ENCODE measurements around the gene SLC22A12.

Gene SLC22A12

GRCh38 chr11:64590763-64591221 lies at the start of gene SLC22A12:
TSS of gene SLC22A12 (plus strand) at chr11:64591220. CDS start at chr11:64591557, 337 bp downstream.
- no peak within 1 kb of the TSS for H2AFZ ChIP-seq (ENCODE audit: low read length)
- no peak within 1 kb of the TSS for H3K9ac ChIP-seq (ENCODE audit: low read length)
- DNase-seq = no peak
- TF ChIP-seq EZH2phosphoT487 (IDR thresholded peaks at IDR 0.05; ENCODE audit: low read length) (no peak), CTCF (IDR thresholded peaks at IDR 0.05; ENCODE audit: low read length) (no peak), EZH2 (optimal IDR thresholded peaks at IDR 0.05; ENCODE audit: low read depth, low read length) (no peak)
- peaks cover 84% of the 10 kb centered on the region for H3K27me3 ChIP-seq (replicated peaks; ENCODE audit: insufficient read depth, low read length)
- H3K36me3 ChIP-seq (replicated peaks; ENCODE audit: insufficient read depth, low read length) = no peaks in the 10 kb centered on the region
- H3K4me2 ChIP-seq (ENCODE audit: low read depth, low read length) = no peak within 1 kb of the TSS
- no peaks in the 10 kb centered on the region for H3K9me3 ChIP-seq (replicated peaks; ENCODE audit: insufficient read depth, low read length)
- H4K20me1 ChIP-seq (ENCODE audit: insufficient read depth, low read length) = no peaks in the 10 kb centered on the region
- no peaks in the 10 kb centered on the region for H3F3A ChIP-seq (ENCODE audit: insufficient read depth, low read length)
- H3K4me1 ChIP-seq (ENCODE audit: low read length) = no peaks in the 10 kb centered on the region
- H3K4me3 ChIP-seq (ENCODE audit: low read length) = no peak within 1 kb of the TSS
- no peaks in the 10 kb centered on the region for H3K9me2 ChIP-seq (replicated peaks; ENCODE audit: insufficient read depth, low read length)
- no peak within 1 kb of the TSS for H3K27ac ChIP-seq (ENCODE audit: low read length)
- H3K79me2 ChIP-seq (ENCODE audit: low read length) = no peaks in the 10 kb centered on the region

GRCh38 chr11:64542172-64543125 lies 48.6 kb upstream of the SLC22A12 start:
- no peak overlapping the region for H2AFZ ChIP-seq (ENCODE audit: low read length)
- H4K20me1 ChIP-seq (ENCODE audit: insufficient read depth, low read length) = no peaks in the 10 kb centered on the region
- H3K4me3 ChIP-seq (ENCODE audit: low read length) = no peak overlapping the region
- DNase-seq = no peak
- no peak overlapping the region for H3K4me2 ChIP-seq (ENCODE audit: low read depth, low read length)
- no peaks in the 10 kb centered on the region for H3K4me1 ChIP-seq (ENCODE audit: low read length)
- H3K79me2 ChIP-seq (ENCODE audit: low read length) = no peaks in the 10 kb centered on the region
- H3K27me3 ChIP-seq (replicated peaks; ENCODE audit: insufficient read depth, low read length) = peaks cover 99% of the 10 kb centered on the region
- H3K9ac ChIP-seq (ENCODE audit: low read length) = no peak overlapping the region
- H3K9me2 ChIP-seq (replicated peaks; ENCODE audit: insufficient read depth, low read length) = no peaks in the 10 kb centered on the region
- H3K9me3 ChIP-seq (replicated peaks; ENCODE audit: insufficient read depth, low read length) = no peaks in the 10 kb centered on the region
- no peak for TF ChIP-seq EZH2 (optimal IDR thresholded peaks at IDR 0.05; ENCODE audit: low read depth, low read length)
- no peak for TF ChIP-seq EZH2phosphoT487 (IDR thresholded peaks at IDR 0.05; ENCODE audit: low read length)
- no peak for TF ChIP-seq CTCF (IDR thresholded peaks at IDR 0.05; ENCODE audit: low read length)
- H3K36me3 ChIP-seq (replicated peaks; ENCODE audit: insufficient read depth, low read length) = no peaks in the 10 kb centered on the region
- no peaks in the 10 kb centered on the region for H3F3A ChIP-seq (ENCODE audit: insufficient read depth, low read length)
- no peak overlapping the region for H3K27ac ChIP-seq (ENCODE audit: low read length)

- DNase-seq = no peak
- no peaks in the 10 kb centered on the region for H4K20me1 ChIP-seq (ENCODE audit: insufficient read depth, low read length)
- no peaks in the 10 kb centered on the region for H3F3A ChIP-seq (ENCODE audit: insufficient read depth, low read length)
- H3K27me3 ChIP-seq (replicated peaks; ENCODE audit: insufficient read depth, low read length) = peaks cover 99% of the 10 kb centered on the region
- H3K9me3 ChIP-seq (replicated peaks; ENCODE audit: insufficient read depth, low read length) = no peaks in the 10 kb centered on the region
- H3K4me1 ChIP-seq (ENCODE audit: low read length) = no peaks in the 10 kb centered on the region
- H3K79me2 ChIP-seq (ENCODE audit: low read length) = no peaks in the 10 kb centered on the region
- no peak overlapping the region for H3K4me2 ChIP-seq (ENCODE audit: low read depth, low read length)
- no peak overlapping the region for H3K27ac ChIP-seq (ENCODE audit: low read length)
- no peaks in the 10 kb centered on the region for H3K9me2 ChIP-seq (replicated peaks; ENCODE audit: insufficient read depth, low read length)
- TF ChIP-seq EZH2 (optimal IDR thresholded peaks at IDR 0.05; ENCODE audit: low read depth, low read length) (no peak), EZH2phosphoT487 (IDR thresholded peaks at IDR 0.05; ENCODE audit: low read length) (no peak), CTCF (IDR thresholded peaks at IDR 0.05; ENCODE audit: low read length) (no peak)
- no peak overlapping the region for H2AFZ ChIP-seq (ENCODE audit: low read length)
- H3K9ac ChIP-seq (ENCODE audit: low read length) = no peak overlapping the region
- no peak overlapping the region for H3K4me3 ChIP-seq (ENCODE audit: low read length)
- H3K36me3 ChIP-seq (replicated peaks; ENCODE audit: insufficient read depth, low read length) = no peaks in the 10 kb centered on the region
These were observed 47.2 kb upstream of the SLC22A12 start for GRCh38 chr11:64543818-64544217.

Measured in MM.1S (cell line).